HCT116 (cell line): Measurements from ENCODE around the gene RPH3AL. TPM values are rescaled to one million over a fixed set of nuclear protein-coding genes. Genes with fewer than 3 reads are reported as not detected.

Source experiments
- ATAC-seq: fragments of 200-7000 bp; cut with Tn5 transposase; 2 replicates; pipeline ENCODE4 v1.9.1; 2020; ENCODE audit warnings: mild to moderate bottlenecking, moderate library complexity
- BruUV-seq: library from RNA; stranded (reverse); fragments of 400-500 nt; replicated peaks from 2 replicates; lab custom pipeline; 2021; lab: Mats Ljungman, UMichigan
- CTCF ChIA-PET: fragments of 300-600 bp; sonication (Branson Sonifier 250); formaldehyde crosslinking; loops from one replicate; lab custom pipeline; 2021; ENCODE audit warnings: antibody characterized with exemption; lab: Charles Lee
- POLR2A ChIA-PET: fragments of 300-600, 350-600 bp; sonication (Branson Sonifier 250); formaldehyde crosslinking; loops from one replicate; lab custom pipeline; 2021; ENCODE audit warnings: antibody characterized with exemption; lab: Charles Lee
- RAD21 ChIA-PET, 2 experiments: fragments of 300-600 bp; sonication (Branson Sonifier 250); formaldehyde crosslinking; loops; one replicate each; lab custom pipeline; 2023; ENCODE audit warnings: low total read pairs in 2 of 2; ENCODE audit not compliant: uncharacterized antibody in 2 of 2, unreplicated experiment in 2 of 2, low non-redundant PET in 1 of 2; lab: Charles Lee
- DNase-seq: peaks from one replicate; pipeline ENCODE4 v3.0.0-alpha.2; 2010; ENCODE audit warnings: low read depth, low spot score
- H2AFZ ChIP-seq: fragments of 200-600 bp; shearing (Covaris generic), sonication (generic); 2 replicates; pipeline ENCODE4 v1.6.1; 2017; ENCODE audit warnings: low read depth, mixed run types, mixed read lengths, antibody characterized with exemption, low read length; ENCODE audit not compliant: poor library complexity, severe bottlenecking
- H3K27ac ChIP-seq: 2 replicates; pipeline ENCODE4 v1.5.1; 2012; ENCODE audit warnings: low read depth, low read length
- H3K27me3 ChIP-seq: fragments of 200-600 bp; sonication (generic); 2 replicates; pipeline ENCODE4 v1.6.1; 2016; ENCODE audit warnings: mixed run types, low read length, mixed read lengths; ENCODE audit not compliant: insufficient read depth
- H3K36me3 ChIP-seq, 2 experiments: fragments of 200-500 bp in 1 of 2; fragments of 200-600 bp in 1 of 2; sonication (Bioruptor generic) in 1 of 2; sonication (generic) in 1 of 2; 2 replicates each; pipeline versions ENCODE4 v1.5.1 to v1.6.1; 2014 to 2016; ENCODE audit warnings: low read length in 2 of 2, inconsistent platforms in 1 of 2, mixed read lengths in 1 of 2, mixed run types in 1 of 2; ENCODE audit not compliant: insufficient read depth in 2 of 2, control insufficient read depth in 1 of 2
- H3K4me1 ChIP-seq, 2 experiments: fragments of 200-600 bp in 1 of 2; sonication (generic) in 1 of 2; 2 replicates each; pipeline versions ENCODE4 v1.5.1 to v1.6.1; 2012 to 2017; ENCODE audit warnings: low read length in 2 of 2, inconsistent platforms in 1 of 2, mild to moderate bottlenecking in 1 of 2, mixed read lengths in 1 of 2, mixed run types in 1 of 2, moderate library complexity in 1 of 2; ENCODE audit not compliant: insufficient read depth in 2 of 2, control insufficient read depth in 1 of 2
- H3K4me2 ChIP-seq: fragments of 200-600 bp; sonication (generic); 2 replicates; pipeline ENCODE4 v1.6.1; 2017; ENCODE audit warnings: mixed run types, low read length, mixed read lengths
- H3K4me3 ChIP-seq, 2 experiments: fragments of 200-600 bp in 1 of 2; sonication (generic) in 1 of 2; replicated peaks in 1 of 2; 2 replicates each; pipeline ENCODE4 v1.5.1; 2011 to 2016; ENCODE audit warnings: low read length in 2 of 2, control low read depth in 1 of 2, low read depth in 1 of 2, mild to moderate bottlenecking in 1 of 2, mixed read lengths in 1 of 2, mixed run types in 1 of 2
- H3K79me2 ChIP-seq: fragments of 200-600 bp; sonication (generic); 2 replicates; pipeline ENCODE4 v1.6.1; 2017; ENCODE audit warnings: mild to moderate bottlenecking, mixed run types, low read length, moderate library complexity, mixed read lengths; ENCODE audit not compliant: insufficient read depth
- H3K9ac ChIP-seq: fragments of 200-600 bp; sonication (generic); 2 replicates; pipeline ENCODE4 v1.6.1; 2016; ENCODE audit warnings: low read length, mixed read lengths
- H3K9me2 ChIP-seq: fragments of 200-600 bp; sonication (generic), shearing (Covaris generic); 2 replicates; pipeline ENCODE4 v1.6.1; 2017; ENCODE audit warnings: mixed run types, mild to moderate bottlenecking, moderate library complexity; ENCODE audit not compliant: insufficient read depth
- H3K9me3 ChIP-seq, 2 experiments: fragments of 200-500 bp in 1 of 2; fragments of 200-600 bp in 1 of 2; sonication (Bioruptor generic) in 1 of 2; sonication (generic) in 1 of 2; 2 replicates each; pipeline ENCODE4 v1.6.1; 2014 to 2017; ENCODE audit warnings: low read length in 2 of 2, mixed read lengths in 2 of 2, inconsistent platforms in 1 of 2, low read depth in 1 of 2, mild to moderate bottlenecking in 1 of 2, mixed run types in 1 of 2, moderate library complexity in 1 of 2; ENCODE audit not compliant: control insufficient read depth in 1 of 2, insufficient read depth in 1 of 2
- H4K20me1 ChIP-seq: fragments of 200-600 bp; sonication (generic), shearing (Covaris generic); 2 replicates; pipeline ENCODE4 v1.6.1; 2017; ENCODE audit warnings: mixed run types, mild to moderate bottlenecking, moderate library complexity; ENCODE audit not compliant: insufficient read depth
- CBX3 ChIP-seq: IDR thresholded peaks from 2 replicates; pipeline ENCODE4 v1.6.1; 2012; ENCODE audit warnings: low read depth
- ELF1 ChIP-seq: IDR thresholded peaks from 2 replicates; pipeline ENCODE4 v1.6.1; 2012; ENCODE audit warnings: low read depth, borderline replicate concordance
- EZH2 ChIP-seq: fragments of 200-600 bp; sonication (generic); IDR thresholded peaks from 2 replicates; pipeline ENCODE4 v1.6.1; 2017; ENCODE audit warnings: antibody characterized with exemption, mixed run types
- FOSL1 ChIP-seq: IDR thresholded peaks from 2 replicates; pipeline ENCODE4 v1.6.1; 2012; ENCODE audit warnings: low read depth
- MAX ChIP-seq: IDR thresholded peaks from 2 replicates; pipeline ENCODE4 v1.6.1; 2012
- SIN3A ChIP-seq: IDR thresholded peaks from 2 replicates; pipeline ENCODE4 v1.6.1; 2012; ENCODE audit warnings: low read depth
- SP1 ChIP-seq: IDR thresholded peaks from 2 replicates; pipeline ENCODE4 v1.6.1; 2012; ENCODE audit warnings: low read depth
- YY1 ChIP-seq: IDR thresholded peaks from 2 replicates; pipeline ENCODE4 v1.6.1; 2011; ENCODE audit warnings: low read length, low read depth, moderate library complexity, mild to moderate bottlenecking; ENCODE audit not compliant: insufficient replicate concordance; ENCODE audit errors: extremely low read depth
- intact Hi-C: fragments of 100-400 bp; cut with micrococcal nuclease; formaldehyde crosslinking; loops from 2 replicates; pipeline ENCODE4 v1.10.0; 2022
- total RNA-seq: library from RNA; stranded (reverse); gene quantifications from one replicate; pipeline ENCODE4 v1.2.1, GENCODE V29; 2021; ENCODE audit not compliant: unreplicated experiment
- TF ChIP-seq, protein P1 (sequence below): IDR thresholded peaks from 2 replicates; pipeline ENCODE4 v1.6.1; 2012; ENCODE audit warnings: low read depth

RPH3AL gene
- total RNA-seq, 1 experiment from 2014 or later: 17.0 TPM

DNA sequence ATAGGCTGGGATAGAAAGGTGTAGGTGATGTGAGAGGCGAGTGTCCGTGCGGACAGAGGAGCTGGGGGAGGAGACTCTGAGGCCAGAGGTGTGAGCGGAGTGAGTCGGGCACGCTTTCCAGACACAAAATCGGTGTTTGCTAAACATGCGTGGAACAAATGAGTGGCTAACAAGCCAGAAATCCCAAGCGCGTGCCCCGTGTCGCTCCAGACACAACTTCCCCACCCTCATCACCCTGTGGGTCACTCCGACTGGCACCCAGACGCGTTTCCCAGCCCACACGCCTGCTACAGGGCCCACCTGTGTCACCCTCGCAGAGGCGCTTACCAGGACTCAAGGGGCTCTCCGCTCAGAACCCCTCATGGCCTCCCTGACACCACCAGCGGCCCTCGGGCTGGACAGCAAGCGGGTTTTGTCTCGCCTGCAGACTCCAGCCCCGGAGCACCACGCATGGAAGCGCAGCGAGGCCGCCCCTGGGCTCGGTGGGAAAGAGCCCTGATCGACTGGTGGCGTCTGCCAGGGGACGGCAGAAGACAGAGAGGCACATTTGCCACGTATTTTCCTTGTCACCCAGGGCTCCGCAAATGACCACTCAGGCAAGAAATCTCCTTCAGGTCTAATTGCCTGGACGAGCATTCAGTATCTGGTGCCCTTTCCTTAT lies 6.0 kb upstream of the RPH3AL start:
- TF ChIP-seq FOSL1: no peak
- no peak for TF ChIP-seq EZH2
- TF ChIP-seq MAX: no peak
- TF ChIP-seq, protein P1, sequence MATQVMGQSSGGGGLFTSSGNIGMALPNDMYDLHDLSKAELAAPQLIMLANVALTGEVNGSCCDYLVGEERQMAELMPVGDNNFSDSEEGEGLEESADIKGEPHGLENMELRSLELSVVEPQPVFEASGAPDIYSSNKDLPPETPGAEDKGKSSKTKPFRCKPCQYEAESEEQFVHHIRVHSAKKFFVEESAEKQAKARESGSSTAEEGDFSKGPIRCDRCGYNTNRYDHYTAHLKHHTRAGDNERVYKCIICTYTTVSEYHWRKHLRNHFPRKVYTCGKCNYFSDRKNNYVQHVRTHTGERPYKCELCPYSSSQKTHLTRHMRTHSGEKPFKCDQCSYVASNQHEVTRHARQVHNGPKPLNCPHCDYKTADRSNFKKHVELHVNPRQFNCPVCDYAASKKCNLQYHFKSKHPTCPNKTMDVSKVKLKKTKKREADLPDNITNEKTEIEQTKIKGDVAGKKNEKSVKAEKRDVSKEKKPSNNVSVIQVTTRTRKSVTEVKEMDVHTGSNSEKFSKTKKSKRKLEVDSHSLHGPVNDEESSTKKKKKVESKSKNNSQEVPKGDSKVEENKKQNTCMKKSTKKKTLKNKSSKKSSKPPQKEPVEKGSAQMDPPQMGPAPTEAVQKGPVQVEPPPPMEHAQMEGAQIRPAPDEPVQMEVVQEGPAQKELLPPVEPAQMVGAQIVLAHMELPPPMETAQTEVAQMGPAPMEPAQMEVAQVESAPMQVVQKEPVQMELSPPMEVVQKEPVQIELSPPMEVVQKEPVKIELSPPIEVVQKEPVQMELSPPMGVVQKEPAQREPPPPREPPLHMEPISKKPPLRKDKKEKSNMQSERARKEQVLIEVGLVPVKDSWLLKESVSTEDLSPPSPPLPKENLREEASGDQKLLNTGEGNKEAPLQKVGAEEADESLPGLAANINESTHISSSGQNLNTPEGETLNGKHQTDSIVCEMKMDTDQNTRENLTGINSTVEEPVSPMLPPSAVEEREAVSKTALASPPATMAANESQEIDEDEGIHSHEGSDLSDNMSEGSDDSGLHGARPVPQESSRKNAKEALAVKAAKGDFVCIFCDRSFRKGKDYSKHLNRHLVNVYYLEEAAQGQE: no peak
- no peak for TF ChIP-seq ELF1
- no peak for TF ChIP-seq CBX3
- no peak for TF ChIP-seq SIN3A
- TF ChIP-seq YY1: no peak
- no peak for TF ChIP-seq SP1
- intact Hi-C loops: no loop called here
- ATAC-seq: no peak

More for the DNA sequence above, 6.0 kb upstream of the RPH3AL start:
- Histone ChIP-seq H3K9ac (no peak overlapping the region), H3K4me2 (no peak overlapping the region), H3K36me3 (no peaks in the 10 kb centered on the region), H4K20me1 (no peaks in the 10 kb centered on the region), H3K9me3 (no peaks in the 10 kb centered on the region; a peak in 2 of 4 replicates), H3K4me3 (no peak overlapping the region), H3K27me3 (no peaks in the 10 kb centered on the region), H3K27ac (no peak overlapping the region), H3K4me1 (no peaks in the 10 kb centered on the region), H3K9me2 (no peaks in the 10 kb centered on the region), H3K79me2 (0 out of 2 replicates have a peak, but pooled peaks cover 9% of the 10 kb centered on the region), H2AFZ (no peak overlapping the region)
- ChIA-PET CTCF (no interaction called here), POLR2A (no interaction called here), RAD21 (no interaction called here)
- DNase-seq: no peak
- BruUV-seq: no TSS peak
